Esophagus squamous epithelium (tissue), 4 donors: Measurements from ENCODE around the gene DDO.

ENCODE experiments used
- CTCF ChIP-seq, 6 experiments: fragments of 450-650 bp in 4 of 6; fragments of 200-600 bp in 2 of 6; sonication (generic) in 2 of 6; IDR thresholded peaks; one replicate each; pipeline ENCODE4 v1.5.1; 2016 to 2019; ENCODE audit warnings: antibody characterized with exemption in 6 of 6, mild to moderate bottlenecking in 4 of 6, moderate library complexity in 4 of 6
- POLR2A ChIP-seq, 4 donors: fragments of 450-650 bp; IDR thresholded peaks; one replicate each; pipeline ENCODE4 v1.6.1; 2017; ENCODE audit warnings: antibody characterized with exemption in 4 of 4, mild to moderate bottlenecking in 4 of 4, moderate library complexity in 3 of 4

DNA sequence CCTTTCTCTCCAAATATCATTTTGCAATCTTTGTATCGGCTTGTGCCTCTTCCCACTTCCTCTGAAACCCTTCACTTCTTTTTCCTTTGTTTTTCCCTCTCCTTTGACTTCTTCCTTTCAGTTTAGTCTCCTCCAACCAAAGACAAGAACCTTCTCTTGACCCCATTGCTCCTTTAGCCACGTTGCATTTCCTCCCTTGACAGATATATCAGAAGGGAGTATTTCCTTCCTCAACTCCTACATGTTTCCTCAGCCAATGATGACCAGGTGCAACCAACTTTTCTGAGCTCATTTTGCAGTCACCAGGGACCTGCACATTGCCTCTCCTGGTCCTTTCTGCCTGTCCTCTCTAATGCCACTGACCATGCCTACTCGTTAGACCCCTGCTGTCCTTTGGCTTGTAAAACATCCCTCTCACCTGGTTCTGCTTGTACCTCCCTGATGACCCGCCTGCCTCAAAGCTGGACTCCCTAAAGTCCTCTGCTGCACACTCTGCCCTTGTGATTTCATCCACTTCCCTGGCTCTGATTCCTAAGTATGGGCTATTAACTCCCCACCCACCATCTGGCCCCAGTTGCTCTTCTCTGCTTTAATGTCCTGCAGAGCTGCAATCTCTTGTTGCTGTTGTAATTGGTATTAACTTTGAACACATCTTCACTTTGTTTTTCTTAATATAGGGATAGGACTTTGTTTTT is 33.6 kb upstream of the DDO start:
- no peak for TF ChIP-seq CTCF (IDR thresholded peaks at IDR 0.05)
- TF ChIP-seq POLR2A (IDR thresholded peaks at IDR 0.05): no peak
